22Rv1 (cell line): ENCODE data around the gene COL5A1.
"Not testable (repeated sequence)": the region's sequence is repeated elsewhere in the genome, so short reads cannot be mapped to it uniquely, and the experiment has no call there.

Experiments
- H3K27ac ChIP-seq: fragments of 450-650 bp; 2 replicates; pipeline ENCODE4 v1.5.1; 2017
- CTCF ChIP-seq: fragments of 450-650 bp; IDR thresholded peaks from 2 replicates; pipeline ENCODE4 v1.5.1; 2017; ENCODE audit warnings: mild to moderate bottlenecking
- ZFX ChIP-seq: fragments of 450-650 bp; IDR thresholded peaks from 2 replicates; pipeline ENCODE4 v1.6.1; 2017; ENCODE audit warnings: antibody characterized with exemption, borderline replicate concordance

COL5A1 gene

GRCh38 chr9:134855231-134855899 lies 213.8 kb downstream of the COL5A1 start:
- TF ChIP-seq ZFX: no peak
- no peak for TF ChIP-seq CTCF
- H3K27ac ChIP-seq: no peak overlapping the region

- no peak for TF ChIP-seq ZFX
- TF ChIP-seq CTCF: no peak
Observed at GRCh38 chr9:134855900-134856377, 214.3 kb downstream of the COL5A1 start.

GRCh38 chr9:134857451-134857850 lies 215.8 kb downstream of the COL5A1 start:
- H3K27ac ChIP-seq: not testable (repeated sequence)

More at GRCh38 chr9:134855900-134856377, 214.3 kb downstream of the COL5A1 start:
- H3K27ac ChIP-seq: no peak overlapping the region

GRCh38 chr9:134858051-134858841 lies 216.6 kb downstream of the COL5A1 start:
- TF ChIP-seq ZFX (no peak), CTCF (no peak)
- H3K27ac ChIP-seq: no peak overlapping the region

- H3K27ac ChIP-seq: no peak overlapping the region
- no peak for TF ChIP-seq CTCF
- TF ChIP-seq ZFX: no peak
Observed at GRCh38 chr9:134860510-134860909, 218.9 kb downstream of the COL5A1 start.

- H3K27ac ChIP-seq: no peak overlapping the region
- TF ChIP-seq CTCF (no peak), ZFX (no peak)
Observed at GRCh38 chr9:134861595-134862334, 220.2 kb downstream of the COL5A1 start.

- H3K27ac ChIP-seq: no peak overlapping the region
- TF ChIP-seq ZFX (no peak), CTCF (no peak)
Observed at GRCh38 chr9:134863306-134863902, 221.8 kb downstream of the COL5A1 start.
